Fibroblast of the aortic adventitia (primary cell): Measurements from ENCODE around the gene VIP. TPM values are rescaled to one million over a fixed set of nuclear protein-coding genes. Genes with fewer than 3 reads are reported as not detected.

Experiments
- DNase-seq: peaks from one replicate; pipeline ENCODE4 v3.0.0-alpha.2; 2010; ENCODE audit warnings: low read depth
- H3K4me3 ChIP-seq: 2 replicates; pipeline ENCODE4 v1.5.1; 2011; ENCODE audit warnings: low read depth, mild to moderate bottlenecking, control low read depth, low read length, moderate library complexity
- CTCF ChIP-seq: IDR thresholded peaks from 2 replicates; pipeline ENCODE4 v1.5.1; 2011; ENCODE audit warnings: mild to moderate bottlenecking, low read length, control low read depth, inconsistent platforms; ENCODE audit not compliant: insufficient read depth
- total RNA-seq: library from RNA; depleted of rRNA; stranded (reverse); fragments of >200 nt; gene quantifications from 2 replicates; pipeline ENCODE4 v1.2.3, GENCODE V29; 2012; ENCODE audit warnings: low replicate concordance

VIP gene
- total RNA-seq, 1 donor = not detected

GRCh38 chr6:152721956-152722355 is 28.6 kb upstream of the VIP start:
- H3K4me3 ChIP-seq = no peak overlapping the region
- no peak for DNase-seq
- TF ChIP-seq CTCF = no peak

GRCh38 chr6:152723398-152723797 is 27.2 kb upstream of the VIP start:
- H3K4me3 ChIP-seq = no peak overlapping the region
- peak; percentile 75 for DNase-seq
- TF ChIP-seq CTCF = no peak

DNA sequence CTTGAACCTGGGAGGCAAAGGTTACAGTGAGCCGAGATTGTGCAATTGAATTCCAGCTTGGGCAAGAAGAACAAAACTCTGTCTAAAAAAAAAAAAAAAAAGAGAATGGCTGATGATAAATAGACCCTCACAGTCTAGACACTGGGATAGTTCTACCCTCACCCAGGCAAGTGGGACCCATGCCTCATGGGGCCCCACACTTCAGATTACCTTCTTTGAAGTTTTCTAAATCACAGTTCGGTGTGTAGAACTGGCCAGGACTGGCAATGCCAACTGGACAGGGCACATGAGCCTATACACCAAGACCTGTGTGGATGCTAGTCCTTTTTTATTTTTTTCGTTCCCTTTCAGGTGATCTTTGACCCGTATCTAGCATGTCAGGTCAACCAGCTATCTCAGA is 24.3 kb upstream of the VIP start:
- H3K4me3 ChIP-seq = no peak overlapping the region
- TF ChIP-seq CTCF = no peak
- no peak for DNase-seq

- no peak for TF ChIP-seq CTCF
- DNase-seq = no peak
- H3K4me3 ChIP-seq = no peak overlapping the region
These were observed 23.1 kb upstream of the VIP start for GRCh38 chr6:152727507-152727906.

DNA sequence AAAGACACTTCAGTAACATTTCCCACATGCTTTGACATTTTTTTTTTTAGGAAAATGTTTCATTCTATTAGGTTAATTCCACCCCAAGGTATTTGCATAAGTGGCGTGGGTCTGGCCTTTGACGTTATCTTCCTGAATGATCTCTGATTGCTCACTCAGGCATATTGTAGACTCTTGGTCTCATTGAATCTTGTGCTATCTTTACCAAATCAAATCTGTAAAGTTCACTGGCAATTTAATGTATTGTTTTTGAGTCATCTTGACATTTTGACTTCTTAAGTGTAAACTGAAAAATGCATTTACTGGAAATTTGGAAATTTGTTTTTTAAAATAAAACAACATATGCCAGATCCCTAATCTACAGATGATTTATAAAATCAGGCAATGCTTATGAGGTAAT is 16.0 kb upstream of the VIP start:
- no peak for DNase-seq
- no peak for TF ChIP-seq CTCF
- no peak overlapping the region for H3K4me3 ChIP-seq

DNA sequence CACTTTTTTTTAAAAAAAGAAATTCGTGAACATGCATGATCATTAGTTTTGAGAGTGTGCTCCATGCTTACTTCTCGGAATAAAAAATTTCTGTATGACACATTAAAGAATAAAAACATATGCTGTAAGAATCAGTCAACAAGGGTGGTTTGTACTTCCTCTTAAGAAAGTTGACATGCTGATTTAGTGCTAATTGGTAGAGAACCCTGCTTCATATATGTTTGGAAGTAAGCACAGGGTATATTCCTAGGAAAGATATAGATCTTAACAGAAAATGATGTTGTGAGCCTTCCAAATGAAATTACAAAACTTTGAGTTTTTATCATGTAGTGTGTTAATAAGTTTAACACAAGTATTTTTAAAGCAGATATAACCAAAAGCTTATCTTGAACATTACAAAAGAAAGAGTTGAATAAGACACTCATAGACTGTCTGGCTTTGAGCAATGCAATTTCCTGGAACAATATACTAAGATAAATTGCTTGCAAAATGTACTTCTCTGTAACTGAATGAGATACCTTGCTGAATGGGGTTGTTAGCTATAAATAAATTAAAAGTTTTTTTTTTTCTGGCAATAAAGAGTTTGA is 13.8 kb upstream of the VIP start:
- TF ChIP-seq CTCF = no peak
- DNase-seq = peak; percentile 28
- no peak overlapping the region for H3K4me3 ChIP-seq
